Caco-2 (cell line): ENCODE data around the gene ZBTB43. TPM values are rescaled to one million over a fixed set of nuclear protein-coding genes. Genes with fewer than 3 reads are reported as not detected.

Experiments
- BruUV-seq: library from RNA; stranded (reverse); fragments of 400-500 nt; replicated peaks from 2 replicates; lab custom pipeline; 2021; lab: Mats Ljungman, UMichigan
- CTCF ChIA-PET: fragments of 300-600 bp; sonication (Branson Sonifier 250); formaldehyde crosslinking; loops from one replicate; lab custom pipeline; 2022; ENCODE audit warnings: antibody characterized with exemption; lab: Charles Lee
- POLR2A ChIA-PET: fragments of 300-600 bp; sonication (Branson Sonifier 250); formaldehyde crosslinking; loops from one replicate; lab custom pipeline; 2022; ENCODE audit warnings: antibody characterized with exemption; lab: Charles Lee
- DNase-seq, 2 experiments: peaks; one replicate each; pipeline versions ENCODE4 v3.0.0 to v3.0.0-alpha.2; 2020 to 2022
- H3K27me3 ChIP-seq: replicated peaks from 2 replicates; pipeline ENCODE4 v1.6.0; 2011; ENCODE audit warnings: low read length; ENCODE audit not compliant: control insufficient read depth, insufficient read depth
- H3K36me3 ChIP-seq: 2 replicates; pipeline ENCODE4 v1.5.1; 2011; ENCODE audit warnings: low read length; ENCODE audit not compliant: control insufficient read depth, insufficient read depth
- H3K4me1 ChIP-seq: fragments of 250-450 bp; sonication (Bioruptor Pico); 2 replicates; pipeline ENCODE4 v1.5.1; 2020; ENCODE audit warnings: mild to moderate bottlenecking
- H3K4me3 ChIP-seq: 2 replicates; pipeline ENCODE4 v1.5.1; 2011; ENCODE audit warnings: low read depth, mild to moderate bottlenecking, control low read depth, low read length
- H3K9me3 ChIP-seq: fragments of 250-450 bp; sonication (Bioruptor Pico); 2 replicates; pipeline ENCODE4 v1.5.1; 2020; ENCODE audit warnings: mild to moderate bottlenecking, moderate library complexity
- H3K27ac Mint-ChIP-seq: one replicate; pipeline ENCODE4 v1.8.0; 2022; ENCODE audit warnings: mixed read lengths; ENCODE audit not compliant: unreplicated experiment
- H3K27me3 Mint-ChIP-seq: one replicate; pipeline ENCODE4 v1.8.0; 2022; ENCODE audit warnings: mixed read lengths; ENCODE audit not compliant: insufficient read depth, unreplicated experiment
- H3K36me3 Mint-ChIP-seq: one replicate; pipeline ENCODE4 v1.8.0; 2022; ENCODE audit warnings: mild to moderate bottlenecking, mixed read lengths; ENCODE audit not compliant: insufficient read depth, unreplicated experiment
- H3K4me1 Mint-ChIP-seq: one replicate; pipeline ENCODE4 v1.8.0; 2022; ENCODE audit warnings: low read depth, mixed read lengths; ENCODE audit not compliant: unreplicated experiment
- H3K4me3 Mint-ChIP-seq: one replicate; pipeline ENCODE4 v1.8.0; 2022; ENCODE audit warnings: mild to moderate bottlenecking, moderate library complexity, mixed read lengths; ENCODE audit not compliant: unreplicated experiment
- H3K9me3 Mint-ChIP-seq: one replicate; pipeline ENCODE4 v1.8.0; 2022; ENCODE audit warnings: mixed read lengths; ENCODE audit not compliant: unreplicated experiment
- CTCF ChIP-seq, 2 experiments: fragments of 200-600 bp in 1 of 2; IDR thresholded peaks; 1 replicate in 1 of 2; 2 replicates in 1 of 2; pipeline versions ENCODE4 v1.5.1 to v1.8.0; 2011 to 2022; ENCODE audit warnings: antibody characterized with exemption in 1 of 2, control low read depth in 1 of 2, inconsistent platforms in 1 of 2, low read depth in 1 of 2, low read length in 1 of 2, mild to moderate bottlenecking in 1 of 2, moderate library complexity in 1 of 2; ENCODE audit not compliant: insufficient read depth in 1 of 2, severe bottlenecking in 1 of 2, unreplicated experiment in 1 of 2
- intact Hi-C: fragments of 100-400 bp; cut with micrococcal nuclease; formaldehyde crosslinking; loops from one replicate; pipeline ENCODE4 v1.10.0; 2022; ENCODE audit not compliant: unreplicated experiment
- total RNA-seq: library from RNA; stranded (reverse); gene quantifications from 2 replicates; pipeline ENCODE4 v1.2.3, GENCODE V29; 2022

Gene ZBTB43
- total RNA-seq, 1 experiment from 2014 or later, result 18.5 TPM

- H3K4me1 Mint-ChIP-seq, result peaks cover 7% of the 10 kb centered on the region
- no peaks in the 10 kb centered on the region for H3K36me3 Mint-ChIP-seq
- ChIA-PET CTCF (interaction anchor here (0.5 to 0.7 kb wide), 2 partner anchors 86 to 137 kb away, joined by 3 to 4 read pairs; no protein-coding TSS in a partner anchor), POLR2A (no interaction called here)
- BruUV-seq, result no TSS peak
- no peaks in the 10 kb centered on the region for H3K27me3 Mint-ChIP-seq
- Histone ChIP-seq H3K9me3 (no peaks in the 10 kb centered on the region), H3K27me3 (no peaks in the 10 kb centered on the region), H3K4me3 (no peak overlapping the region), H3K36me3 (no peaks in the 10 kb centered on the region), H3K4me1 (peaks cover 7% of the 10 kb centered on the region)
- H3K4me3 Mint-ChIP-seq, result no peak overlapping the region
- intact Hi-C loops, result no loop called here
- no peak overlapping the region for H3K27ac Mint-ChIP-seq
- no peak for DNase-seq
- TF ChIP-seq CTCF (IDR thresholded peaks at IDR 0.05; ENCODE audit: insufficient read depth in 1 of 2, low read depth in 1 of 2, low read length in 1 of 2, severe bottlenecking in 1 of 2, unreplicated experiment in 1 of 2), result no peak
- no peaks in the 10 kb centered on the region for H3K9me3 Mint-ChIP-seq
Measured at GRCh38 chr9:126756876-126757415, 47.9 kb upstream of the ZBTB43 start.

- H3K4me1 ChIP-seq, result peaks cover 7% of the 10 kb centered on the region
- intact Hi-C loops, result no loop called here
- no peak for TF ChIP-seq CTCF (IDR thresholded peaks at IDR 0.05; ENCODE audit: insufficient read depth in 1 of 2, low read depth in 1 of 2, low read length in 1 of 2, severe bottlenecking in 1 of 2, unreplicated experiment in 1 of 2)
- DNase-seq, result no peak
- ChIA-PET POLR2A (no interaction called here), CTCF (interaction anchor here (0.6 kb wide), 1 partner anchor 34 kb away, joined by 3 read pairs; no protein-coding TSS in a partner anchor)
- Mint-ChIP-seq H3K27ac (no peak overlapping the region), H3K4me1 (peaks cover 7% of the 10 kb centered on the region), H3K27me3 (no peaks in the 10 kb centered on the region), H3K36me3 (no peaks in the 10 kb centered on the region), H3K9me3 (no peaks in the 10 kb centered on the region), H3K4me3 (no peak overlapping the region)
- no peak overlapping the region for H3K4me3 ChIP-seq
- H3K9me3 ChIP-seq, result no peaks in the 10 kb centered on the region
- no peaks in the 10 kb centered on the region for H3K27me3 ChIP-seq
- no TSS peak for BruUV-seq
- no peaks in the 10 kb centered on the region for H3K36me3 ChIP-seq
Measured at GRCh38 chr9:126758916-126759585, 45.8 kb upstream of the ZBTB43 start.

- intact Hi-C loops, result no loop called here
- CTCF ChIA-PET, result no interaction called here
Measured at GRCh38 chr9:126761274-126761673, 43.6 kb upstream of the ZBTB43 start.

More at GRCh38 chr9:126761274-126761673, 43.6 kb upstream of the ZBTB43 start:
- no peak for DNase-seq
- Histone ChIP-seq H3K9me3 (no peaks in the 10 kb centered on the region), H3K27me3 (no peaks in the 10 kb centered on the region), H3K4me3 (no peak overlapping the region), H3K4me1 (no peaks in the 10 kb centered on the region), H3K36me3 (no peaks in the 10 kb centered on the region)
- BruUV-seq, result no TSS peak
- no peak for TF ChIP-seq CTCF (IDR thresholded peaks at IDR 0.05; ENCODE audit: insufficient read depth in 1 of 2, low read depth in 1 of 2, low read length in 1 of 2, severe bottlenecking in 1 of 2, unreplicated experiment in 1 of 2)
- H3K27me3 Mint-ChIP-seq, result no peaks in the 10 kb centered on the region
- peaks cover 7% of the 10 kb centered on the region for H3K4me1 Mint-ChIP-seq
- H3K36me3 Mint-ChIP-seq, result no peaks in the 10 kb centered on the region
- POLR2A ChIA-PET, result no interaction called here
- H3K27ac Mint-ChIP-seq, result no peak overlapping the region
- H3K4me3 Mint-ChIP-seq, result no peak overlapping the region
- no peaks in the 10 kb centered on the region for H3K9me3 Mint-ChIP-seq
